OCI-LY7 (cell line): Measurements from ENCODE around the gene UNC5A.

Experiments
- EZH2phosphoT487 ChIP-seq: fragments of 200-600 bp; sonication (generic); IDR thresholded peaks from 2 replicates; pipeline ENCODE4 v1.6.1; 2018; ENCODE audit warnings: low read depth, borderline replicate concordance, mild to moderate bottlenecking, mixed run types, antibody characterized with exemption, low read length, moderate library complexity, mixed read lengths
- TF ChIP-seq, protein P1 (sequence below): fragments of 200-600 bp; sonication (generic); conservative IDR thresholded peaks from 2 replicates; pipeline ENCODE4 v1.5.1; 2014; ENCODE audit warnings: mild to moderate bottlenecking, antibody characterized with exemption, low read length, moderate library complexity, mixed read lengths

DNA sequence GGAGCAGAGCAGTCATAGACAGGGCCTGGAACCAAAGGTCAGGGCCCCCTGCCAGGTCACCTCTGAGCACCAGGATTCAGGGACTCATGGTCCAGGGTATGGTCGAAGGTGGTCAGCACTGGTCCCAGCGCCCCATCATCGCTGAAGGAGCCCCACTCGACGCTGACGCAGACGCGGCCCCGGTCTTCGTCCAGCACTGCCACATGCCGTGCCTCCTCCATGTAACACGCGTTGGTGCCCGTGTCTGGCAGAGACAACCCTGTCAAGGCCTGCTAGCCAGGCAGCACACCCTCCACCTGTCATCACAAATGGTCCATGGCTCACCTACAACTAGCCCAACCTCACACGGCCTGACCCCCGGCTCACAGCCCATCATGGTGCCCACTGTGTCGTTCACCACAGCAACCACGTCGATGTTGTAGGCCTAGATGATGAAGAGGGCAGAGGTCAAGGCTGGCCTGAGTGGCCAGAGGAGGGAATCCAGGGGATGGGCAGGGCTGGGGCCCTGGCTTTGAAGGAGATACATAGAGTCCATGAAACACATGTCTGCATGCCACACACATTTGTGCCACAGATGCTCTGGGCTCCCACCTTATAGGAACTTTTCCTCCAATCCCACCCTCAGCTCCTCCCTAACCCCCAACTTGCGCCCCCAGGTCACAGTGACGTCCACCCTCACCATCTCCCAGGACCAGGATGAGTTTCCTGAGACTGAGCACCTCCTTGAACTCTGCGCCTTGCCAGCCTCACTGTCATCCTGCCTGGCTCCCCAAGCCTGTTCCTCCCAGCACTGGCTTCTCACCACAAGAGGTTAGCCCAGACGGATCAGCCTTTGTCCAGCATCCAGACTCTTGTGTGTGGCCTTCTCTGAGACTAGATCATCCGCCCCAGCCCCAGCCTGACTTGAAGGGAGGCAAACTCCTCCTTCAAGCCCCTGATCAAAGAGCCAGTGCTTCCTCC is 79.2 kb downstream of the UNC5A start:
- TF ChIP-seq, protein P1, sequence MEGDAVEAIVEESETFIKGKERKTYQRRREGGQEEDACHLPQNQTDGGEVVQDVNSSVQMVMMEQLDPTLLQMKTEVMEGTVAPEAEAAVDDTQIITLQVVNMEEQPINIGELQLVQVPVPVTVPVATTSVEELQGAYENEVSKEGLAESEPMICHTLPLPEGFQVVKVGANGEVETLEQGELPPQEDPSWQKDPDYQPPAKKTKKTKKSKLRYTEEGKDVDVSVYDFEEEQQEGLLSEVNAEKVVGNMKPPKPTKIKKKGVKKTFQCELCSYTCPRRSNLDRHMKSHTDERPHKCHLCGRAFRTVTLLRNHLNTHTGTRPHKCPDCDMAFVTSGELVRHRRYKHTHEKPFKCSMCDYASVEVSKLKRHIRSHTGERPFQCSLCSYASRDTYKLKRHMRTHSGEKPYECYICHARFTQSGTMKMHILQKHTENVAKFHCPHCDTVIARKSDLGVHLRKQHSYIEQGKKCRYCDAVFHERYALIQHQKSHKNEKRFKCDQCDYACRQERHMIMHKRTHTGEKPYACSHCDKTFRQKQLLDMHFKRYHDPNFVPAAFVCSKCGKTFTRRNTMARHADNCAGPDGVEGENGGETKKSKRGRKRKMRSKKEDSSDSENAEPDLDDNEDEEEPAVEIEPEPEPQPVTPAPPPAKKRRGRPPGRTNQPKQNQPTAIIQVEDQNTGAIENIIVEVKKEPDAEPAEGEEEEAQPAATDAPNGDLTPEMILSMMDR = no peak
- no peak for TF ChIP-seq EZH2phosphoT487
